Right lung (tissue), 5 donors: ENCODE data around the gene FAF1. TPM values are rescaled to one million over a fixed set of nuclear protein-coding genes. Genes with fewer than 3 reads are reported as not detected.

Experiments
- DNase-seq, 2 donors: peaks; one replicate each; pipeline ENCODE4 v3.0.0-alpha.2; 2013
- polyA plus RNA-seq, 5 donors: library from polyadenylated mRNA; unstranded; fragments of 120-200 nt; gene quantifications; one replicate each; pipeline versions ENCODE4 v1.2.1 to v1.2.3, GENCODE V29; 2013; ENCODE audit warnings: inconsistent platforms in 1 of 5, low replicate concordance in 1 of 5; ENCODE audit not compliant: insufficient read length in 5 of 5, insufficient read depth in 1 of 5

Gene FAF1
- polyA plus RNA-seq, 5 donors = 44.6 to 61.4 (median 58.8) TPM

- no peak for DNase-seq
Observed at GRCh38 chr1:50705699-50706098, 254.4 kb downstream of the FAF1 start.

- no peak for DNase-seq
Observed at GRCh38 chr1:50705041-50705440, 255.0 kb downstream of the FAF1 start.

GRCh38 chr1:50704126-50704525, 255.9 kb downstream of the FAF1 start:
- peak; percentile 6 to 27 for DNase-seq

- no peak for DNase-seq
Observed at GRCh38 chr1:50703240-50703639, 256.8 kb downstream of the FAF1 start.

- no peak for DNase-seq
Observed at GRCh38 chr1:50702395-50702794, 257.7 kb downstream of the FAF1 start.

GRCh38 chr1:50701706-50702317, 258.3 kb downstream of the FAF1 start:
- DNase-seq = no peak

GRCh38 chr1:50700621-50701020, 259.4 kb downstream of the FAF1 start:
- no peak for DNase-seq

GRCh38 chr1:50700214-50700613, 259.9 kb downstream of the FAF1 start:
- DNase-seq = no peak

GRCh38 chr1:50699795-50700194, 260.3 kb downstream of the FAF1 start:
- no peak for DNase-seq

GRCh38 chr1:50697440-50698421, 262.3 kb downstream of the FAF1 start:
- no peak for DNase-seq

- no peak for DNase-seq
Observed at GRCh38 chr1:50693829-50694228, 266.2 kb downstream of the FAF1 start.

GRCh38 chr1:50684185-50684584, 275.9 kb downstream of the FAF1 start:
- DNase-seq = no peak

GRCh38 chr1:50681931-50682330, 278.1 kb downstream of the FAF1 start:
- DNase-seq = no peak

GRCh38 chr1:50667710-50668356, 292.2 kb downstream of the FAF1 start:
- no peak for DNase-seq

GRCh38 chr1:50667272-50667671, 292.8 kb downstream of the FAF1 start:
- DNase-seq = no peak

- no peak for DNase-seq
Observed at GRCh38 chr1:50666849-50667248, 293.2 kb downstream of the FAF1 start.

GRCh38 chr1:50665413-50665812, 294.7 kb downstream of the FAF1 start:
- DNase-seq = peak in 1 of 2 donors; percentile 29

GRCh38 chr1:50661626-50662025, 298.4 kb downstream of the FAF1 start:
- no peak for DNase-seq

- DNase-seq = no peak
Observed at GRCh38 chr1:50659107-50659662, 300.9 kb downstream of the FAF1 start.

- DNase-seq = no peak
Observed at GRCh38 chr1:50658459-50659076, 301.5 kb downstream of the FAF1 start.

GRCh38 chr1:50656931-50657330, 303.1 kb downstream of the FAF1 start:
- no peak for DNase-seq
